Measurements from ENCODE around the gene DIP2A. TPM values are rescaled to one million over a fixed set of nuclear protein-coding genes. Genes with fewer than 3 reads are reported as not detected.

The DIP2A gene
- total RNA-seq, 1 donor, result 26.5 TPM

DNA sequence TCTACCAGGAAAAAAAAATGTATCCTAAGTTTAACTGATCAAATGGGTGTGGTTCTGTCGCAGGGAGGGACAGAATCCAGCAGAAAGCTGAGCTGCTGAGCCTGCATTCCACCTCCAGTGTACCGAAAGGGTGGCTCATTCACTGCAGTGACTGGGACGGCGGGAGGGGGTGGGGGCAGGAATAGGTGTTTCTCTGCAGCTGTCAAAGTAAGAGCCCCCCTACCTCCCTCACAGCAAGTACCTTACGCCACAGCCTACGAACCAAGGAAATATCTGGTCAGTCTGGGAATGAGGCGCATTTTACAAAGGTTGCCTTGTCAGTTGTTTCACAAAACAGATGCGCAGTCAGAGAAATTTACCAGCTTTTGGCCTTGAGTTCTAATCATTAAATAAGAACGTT, 144.5 kb downstream of the DIP2A start:
- DNase-seq (ENCODE audit: low read depth), result peak; percentile 18
- TF ChIP-seq, protein P1, sequence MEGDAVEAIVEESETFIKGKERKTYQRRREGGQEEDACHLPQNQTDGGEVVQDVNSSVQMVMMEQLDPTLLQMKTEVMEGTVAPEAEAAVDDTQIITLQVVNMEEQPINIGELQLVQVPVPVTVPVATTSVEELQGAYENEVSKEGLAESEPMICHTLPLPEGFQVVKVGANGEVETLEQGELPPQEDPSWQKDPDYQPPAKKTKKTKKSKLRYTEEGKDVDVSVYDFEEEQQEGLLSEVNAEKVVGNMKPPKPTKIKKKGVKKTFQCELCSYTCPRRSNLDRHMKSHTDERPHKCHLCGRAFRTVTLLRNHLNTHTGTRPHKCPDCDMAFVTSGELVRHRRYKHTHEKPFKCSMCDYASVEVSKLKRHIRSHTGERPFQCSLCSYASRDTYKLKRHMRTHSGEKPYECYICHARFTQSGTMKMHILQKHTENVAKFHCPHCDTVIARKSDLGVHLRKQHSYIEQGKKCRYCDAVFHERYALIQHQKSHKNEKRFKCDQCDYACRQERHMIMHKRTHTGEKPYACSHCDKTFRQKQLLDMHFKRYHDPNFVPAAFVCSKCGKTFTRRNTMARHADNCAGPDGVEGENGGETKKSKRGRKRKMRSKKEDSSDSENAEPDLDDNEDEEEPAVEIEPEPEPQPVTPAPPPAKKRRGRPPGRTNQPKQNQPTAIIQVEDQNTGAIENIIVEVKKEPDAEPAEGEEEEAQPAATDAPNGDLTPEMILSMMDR (IDR thresholded peaks at IDR 0.05; ENCODE audit: insufficient read depth, low read length), result no peak

GRCh38 chr21:46604329-46604974, 145.8 kb downstream of the DIP2A start:
- no peak overlapping the region for H3K4me3 ChIP-seq (ENCODE audit: low read depth, low read length)
- TF ChIP-seq, protein P1 (IDR thresholded peaks at IDR 0.05; ENCODE audit: insufficient read depth, low read length), result no peak
- DNase-seq (ENCODE audit: low read depth), result no peak

More for the DNA sequence above, 144.5 kb downstream of the DIP2A start:
- no peak overlapping the region for H3K4me3 ChIP-seq (ENCODE audit: low read depth, low read length)

DNA sequence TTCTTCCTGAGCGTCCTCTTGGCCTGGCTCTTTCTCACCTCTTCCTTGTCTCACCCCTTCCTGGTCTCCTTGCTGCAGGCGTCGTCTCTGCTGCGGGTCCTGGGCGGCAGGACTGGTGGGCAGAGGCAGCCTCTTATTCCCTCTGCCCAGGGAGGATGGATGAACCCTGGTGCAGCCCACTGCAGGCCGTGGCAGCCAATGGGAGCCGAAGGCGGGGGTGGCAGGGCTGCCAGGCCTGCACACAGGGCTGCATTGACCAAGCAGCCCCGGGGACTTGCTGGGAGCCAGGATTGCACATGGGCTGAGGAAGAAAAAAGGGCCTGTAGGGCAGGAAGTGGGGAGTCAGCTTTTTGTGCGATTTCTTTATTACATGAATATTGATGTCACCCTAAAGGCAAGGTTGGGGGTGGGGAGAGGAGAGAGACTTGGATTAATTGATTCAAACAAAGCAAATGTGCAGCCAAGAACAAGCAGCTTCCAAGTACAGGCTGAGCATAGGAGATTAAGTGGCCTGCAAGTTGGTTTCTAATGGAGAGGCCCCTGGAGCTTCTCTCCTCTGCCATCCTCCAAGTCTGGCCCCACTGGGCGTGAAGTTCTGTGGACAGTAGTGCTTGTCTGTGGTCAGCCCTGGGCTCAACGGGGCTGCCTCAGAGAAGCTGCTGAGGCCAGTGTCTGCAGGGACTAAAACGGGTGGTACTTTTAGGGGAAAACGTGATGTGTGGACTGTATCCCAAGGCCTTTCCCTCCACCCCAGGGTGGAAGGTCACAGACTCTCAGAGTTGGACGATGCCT, 146.5 kb downstream of the DIP2A start, which contains the start of gene S100B:
TSS of gene S100B (minus strand) at position 108 of the 792 bp plus-strand sequence. CDS start 2,667 bp downstream, outside the sequence.
- no peak within 1 kb of the TSS for H3K4me3 ChIP-seq (ENCODE audit: low read depth, low read length)
- TF ChIP-seq, protein P1 (IDR thresholded peaks at IDR 0.05; ENCODE audit: insufficient read depth, low read length), result no peak
- peak; percentile 15 for DNase-seq (ENCODE audit: low read depth)

DNA sequence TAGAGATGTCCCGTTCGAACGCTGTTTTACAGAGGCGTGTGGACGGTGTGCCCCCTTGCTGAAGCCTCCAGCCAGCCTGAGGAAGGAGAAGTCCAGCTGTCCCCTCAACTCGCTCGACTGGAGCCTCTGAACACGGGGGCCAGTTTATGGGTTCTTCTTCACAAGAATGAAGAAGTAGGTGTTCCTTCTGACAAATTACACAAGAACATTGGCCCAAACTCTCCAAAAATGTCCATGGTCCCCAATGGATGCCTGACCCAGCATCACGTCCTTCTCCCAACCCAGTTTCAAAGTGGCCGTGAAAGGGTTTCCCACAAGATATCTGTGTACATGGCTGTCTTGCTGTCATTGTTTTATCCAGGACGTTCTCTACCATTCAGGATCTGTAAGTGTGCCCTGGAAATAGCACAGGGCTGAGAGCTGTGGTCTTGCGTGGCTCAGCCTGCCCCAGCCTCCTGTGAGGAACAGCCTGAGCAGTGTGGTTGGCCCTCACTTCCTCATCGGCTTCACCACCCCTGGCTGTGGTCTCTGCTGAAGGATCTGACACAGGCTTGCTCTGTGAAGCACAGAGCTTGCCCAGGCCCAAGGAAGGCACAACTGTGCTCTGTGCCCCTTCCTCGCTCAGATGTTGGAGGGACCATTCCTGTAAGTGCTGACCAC, 147.2 kb downstream of the DIP2A start:
- DNase-seq (ENCODE audit: low read depth), result no peak
- H3K4me3 ChIP-seq (ENCODE audit: low read depth, low read length), result no peak overlapping the region
- TF ChIP-seq, protein P1 (IDR thresholded peaks at IDR 0.05; ENCODE audit: insufficient read depth, low read length), result no peak

GRCh38 chr21:46606427-46606813, 147.7 kb downstream of the DIP2A start:
- TF ChIP-seq, protein P1 (IDR thresholded peaks at IDR 0.05; ENCODE audit: insufficient read depth, low read length), result no peak
- no peak overlapping the region for H3K4me3 ChIP-seq (ENCODE audit: low read depth, low read length)
- no peak for DNase-seq (ENCODE audit: low read depth)

- TF ChIP-seq, protein P1 (IDR thresholded peaks at IDR 0.05; ENCODE audit: insufficient read depth, low read length), result no peak
Measured at GRCh38 chr21:46607636-46608035, 148.9 kb downstream of the DIP2A start.

More at GRCh38 chr21:46607636-46608035, 148.9 kb downstream of the DIP2A start:
- DNase-seq (ENCODE audit: low read depth), result no peak
- H3K4me3 ChIP-seq (ENCODE audit: low read depth, low read length), result no peak overlapping the region

All from fibroblast of the aortic adventitia (primary cell).